ENCODE data around the gene SEBOX. TPM values are rescaled to one million over a fixed set of nuclear protein-coding genes. Genes with fewer than 3 reads are reported as not detected.

SEBOX gene
- total and polyA plus RNA-seq, 12 donors, result not detected

- Histone ChIP-seq H3K4me1 (peaks cover 13 to 52% (median 45%) of the 10 kb centered on the region in 9 donors), H3K9me3 (no peaks in the 10 kb centered on the region), H3K27ac (peak overlapping the region in 5 of 10 donors; percentile 2 to 99 (median 95)), H3K36me3 (peaks cover 0 to 40% (median 23%) of the 10 kb centered on the region in 9 donors), H3K27me3 (no peaks in the 10 kb centered on the region), H3K4me3 (peak overlapping the region in 7 of 10 donors; percentile 74 to 94 (median 87))
- WGBS, 2 donors, result 45 to 46% methylated on average over 6 of the region's 6 CpGs
- intact Hi-C loops (cut with DNase I), result loop anchor here in 2 of 10 donors (2.0 to 10.0 kb wide), 4 partner anchors 15 to 621 kb away; partner anchors contain the start of genes TMEM97 (in 2 of the 2), NLK (in 1 of the 2), PHF12 (in 1 of the 2) and POLDIP2 (in 1 of the 2)
- no peak for TF ChIP-seq CTCF (IDR thresholded peaks at IDR 0.05)
- no peak for ATAC-seq
- no peak for DNase-seq
Measured at GRCh38 chr17:28334171-28334570, 30.8 kb downstream of the SEBOX start.

GRCh38 chr17:28333083-28333746 lies 31.8 kb downstream of the SEBOX start:
- peaks cover 13 to 42% (median 35%) of the 10 kb centered on the region in 9 donors for H3K4me1 ChIP-seq
- H3K9me3 ChIP-seq, result no peaks in the 10 kb centered on the region
- H3K36me3 ChIP-seq, result peaks cover 0 to 45% (median 32%) of the 10 kb centered on the region in 9 donors
- intact Hi-C loops (cut with DNase I), result loop anchor here in 1 of 10 donors (10.0 kb wide), 2 partner anchors 288 to 622 kb away; partner anchors contain the start of genes NLK and PHF12
- H3K4me3 ChIP-seq, result peak overlapping the region in 1 of 10 donors; percentile 87
- no peaks in the 10 kb centered on the region for H3K27me3 ChIP-seq
- no peak for ATAC-seq
- DNase-seq, result no peak
- H3K27ac ChIP-seq, result peak overlapping the region in 1 of 10 donors; percentile 96
- TF ChIP-seq CTCF (IDR thresholded peaks at IDR 0.05), result no peak
- WGBS, 2 donors, result 74 to 81% methylated on average over 1 of the region's 1 CpG

GRCh38 chr17:28331891-28332420 lies 33.0 kb downstream of the SEBOX start:
- peaks cover 8 to 30% (median 23%) of the 10 kb centered on the region in 9 donors for H3K4me1 ChIP-seq
- peaks cover 0 to 58% (median 32%) of the 10 kb centered on the region in 9 donors for H3K36me3 ChIP-seq
- H3K27me3 ChIP-seq, result no peaks in the 10 kb centered on the region
- H3K4me3 ChIP-seq, result no peak overlapping the region
- intact Hi-C loops (cut with DNase I), result loop anchor here in 1 of 10 donors (10.0 kb wide), 2 partner anchors 287 to 623 kb away; partner anchors contain the start of genes NLK and PHF12
- ATAC-seq (no peak), DNase-seq (no peak)
- H3K27ac ChIP-seq, result no peak overlapping the region
- 87 to 95% methylated on average over 6 of the region's 6 CpGs for WGBS, 2 donors
- no peak for TF ChIP-seq CTCF (IDR thresholded peaks at IDR 0.05)
- H3K9me3 ChIP-seq, result no peaks in the 10 kb centered on the region

- ATAC-seq, result no peak
- H3K9me3 ChIP-seq, result no peaks in the 10 kb centered on the region
- H3K36me3 ChIP-seq, result peaks cover 0 to 68% (median 32%) of the 10 kb centered on the region in 9 donors
- no peak overlapping the region for H3K4me3 ChIP-seq
- H3K27me3 ChIP-seq, result no peaks in the 10 kb centered on the region
- intact Hi-C loops (cut with DNase I), result loop anchor here in 1 of 10 donors (10.0 kb wide), 2 partner anchors 286 to 624 kb away; partner anchors contain the start of genes NLK and PHF12
- H3K4me1 ChIP-seq, result peaks cover 8 to 22% (median 15%) of the 10 kb centered on the region in 9 donors
- 93 to 97% methylated on average over 5 of the region's 5 CpGs for WGBS, 2 donors
- TF ChIP-seq CTCF (IDR thresholded peaks at IDR 0.05), result no peak
- no peak overlapping the region for H3K27ac ChIP-seq
- no peak for DNase-seq
Measured at GRCh38 chr17:28330671-28331070, 34.3 kb downstream of the SEBOX start.

Measured in heart right ventricle (tissue), 16 donors.